KG1 (cell line): ENCODE data around the gene GPATCH4.
A peak's percentile ranks its signal among the peaks of the same experiment; 100 is the strongest.

ENCODE experiments used
- DNase-seq: peaks from one replicate; lab custom pipeline; 2025; lab: John Stamatoyannopoulos, UW

The GPATCH4 gene

GRCh38 chr1:156577550-156577949, 23.7 kb downstream of the GPATCH4 start:
- DNase-seq, result no peak

GRCh38 chr1:156574039-156574633, 27.1 kb downstream of the GPATCH4 start:
- DNase-seq, result no peak

GRCh38 chr1:156572663-156573018, 28.6 kb downstream of the GPATCH4 start:
- DNase-seq, result no peak

GRCh38 chr1:156571919-156572662, 29.2 kb downstream of the GPATCH4 start, which contains the start of gene IQGAP3:
TSS of gene IQGAP3 (minus strand) at chr1:156572565. CDS start at chr1:156572529, 36 bp downstream.
- DNase-seq, result peak; percentile 48

- no peak for DNase-seq
Measured at GRCh38 chr1:156571261-156571852, 29.9 kb downstream of the GPATCH4 start.

- no peak for DNase-seq
Measured at GRCh38 chr1:156566436-156566835, 34.8 kb downstream of the GPATCH4 start.

- DNase-seq, result no peak
Measured at GRCh38 chr1:156565519-156565918, 35.8 kb downstream of the GPATCH4 start.

GRCh38 chr1:156560585-156561163, 40.6 kb downstream of the GPATCH4 start:
- DNase-seq, result no peak

GRCh38 chr1:156559797-156560385, 41.4 kb downstream of the GPATCH4 start:
- no peak for DNase-seq

GRCh38 chr1:156559086-156559796, 42.0 kb downstream of the GPATCH4 start:
- no peak for DNase-seq

- no peak for DNase-seq
Measured at GRCh38 chr1:156556354-156556753, 44.9 kb downstream of the GPATCH4 start.

- DNase-seq, result no peak
Measured at GRCh38 chr1:156555715-156556114, 45.6 kb downstream of the GPATCH4 start.

GRCh38 chr1:156554971-156555370, 46.3 kb downstream of the GPATCH4 start:
- DNase-seq, result no peak

GRCh38 chr1:156553860-156554485, 47.3 kb downstream of the GPATCH4 start:
- no peak for DNase-seq

GRCh38 chr1:156552937-156553336, 48.3 kb downstream of the GPATCH4 start:
- DNase-seq, result peak; percentile 14

- no peak for DNase-seq
Measured at GRCh38 chr1:156552518-156552917, 48.8 kb downstream of the GPATCH4 start.

- no peak for DNase-seq
Measured at GRCh38 chr1:156551869-156552268, 49.4 kb downstream of the GPATCH4 start.

- DNase-seq, result no peak
Measured at GRCh38 chr1:156551066-156551643, 50.1 kb downstream of the GPATCH4 start.

GRCh38 chr1:156550346-156550745, 50.9 kb downstream of the GPATCH4 start:
- no peak for DNase-seq

- DNase-seq, result no peak
Measured at GRCh38 chr1:156549831-156550230, 51.4 kb downstream of the GPATCH4 start.

GRCh38 chr1:156549390-156549789, 51.9 kb downstream of the GPATCH4 start:
- DNase-seq, result no peak
